GM23248 (cell line): Measurements from ENCODE around the gene IFNG.

Experiments used
- EZH2 ChIP-seq: fragments of 200-600 bp; sonication (generic); IDR thresholded peaks from 2 replicates; pipeline ENCODE4 v1.6.1; 2018; ENCODE audit warnings: antibody characterized with exemption, mild to moderate bottlenecking; ENCODE audit not compliant: insufficient read depth, poor library complexity, severe bottlenecking
- EZH2phosphoT487 ChIP-seq: fragments of 200-600 bp; sonication (generic); IDR thresholded peaks from 2 replicates; pipeline ENCODE4 v1.6.1; 2018; ENCODE audit warnings: antibody characterized with exemption, moderate library complexity, mild to moderate bottlenecking, low read depth; ENCODE audit not compliant: insufficient read depth

DNA sequence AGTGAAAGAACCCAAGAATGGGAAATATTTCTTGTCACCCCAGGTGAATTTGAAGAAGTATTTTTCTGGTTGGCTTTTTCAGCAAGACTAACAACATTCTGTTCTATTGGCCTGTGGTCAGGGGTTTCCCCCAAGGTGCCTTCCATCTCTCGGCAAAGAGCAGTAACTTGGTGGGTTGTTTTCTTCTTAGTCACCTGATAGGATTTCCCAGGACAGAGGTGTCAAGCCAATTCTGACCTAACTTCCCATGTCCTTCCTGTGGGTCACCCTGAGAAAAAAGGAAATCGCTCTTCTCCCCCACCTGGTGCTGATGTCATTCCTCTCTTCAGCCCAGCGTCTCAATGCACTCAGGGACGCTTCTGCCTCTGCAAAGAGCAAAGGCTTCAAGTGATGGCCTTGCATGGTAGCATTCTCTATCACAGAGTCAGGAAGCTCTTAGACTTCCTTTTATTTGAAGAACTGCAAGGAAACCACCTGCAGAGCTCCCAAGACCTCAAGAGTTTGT, 16.1 kb upstream of the IFNG start:
- no peak for TF ChIP-seq EZH2
- TF ChIP-seq EZH2phosphoT487 = no peak
